GM23338 (cell line): ENCODE results near the gene ST6GALNAC6. TPM values are rescaled to one million over a fixed set of nuclear protein-coding genes. Genes with fewer than 3 reads are reported as not detected.

Experiments used
- ATAC-seq: fragments of 200-7000 bp; cut with Tn5 transposase; 3 replicates; pipeline ENCODE4 v1.9.1; 2020
- DNase-seq: peaks from one replicate; pipeline ENCODE4 v3.0.0-alpha.2; 2015; ENCODE audit warnings: low spot score
- H2AFZ ChIP-seq: fragments of 200-600 bp; sonication (generic); 2 replicates; pipeline ENCODE4 v1.8.0; 2016; ENCODE audit warnings: antibody characterized with exemption, mild to moderate bottlenecking, moderate library complexity
- H3F3A ChIP-seq: fragments of 200-600 bp; sonication (generic); replicated peaks from 2 replicates; pipeline ENCODE4 v1.8.0; 2017; ENCODE audit warnings: antibody characterized with exemption, mixed run types, low read depth
- H3K27ac ChIP-seq: fragments of 200-600 bp; sonication (generic); 2 replicates; pipeline ENCODE4 v1.6.1; 2016; ENCODE audit warnings: low read depth
- H3K27me3 ChIP-seq: fragments of 200-600 bp; sonication (generic); 2 replicates; pipeline ENCODE4 v1.8.0; 2016; ENCODE audit warnings: mild to moderate bottlenecking, mixed run types, moderate library complexity; ENCODE audit not compliant: insufficient read depth
- H3K36me3 ChIP-seq: fragments of 200-600 bp; sonication (generic); 2 replicates; pipeline ENCODE4 v1.8.0; 2016; ENCODE audit warnings: mild to moderate bottlenecking; ENCODE audit not compliant: insufficient read depth
- H3K4me1 ChIP-seq: fragments of 200-600 bp; sonication (generic); 2 replicates; pipeline ENCODE4 v1.8.0; 2016; ENCODE audit warnings: mild to moderate bottlenecking, moderate library complexity; ENCODE audit not compliant: insufficient read depth
- H3K4me2 ChIP-seq: fragments of 200-600 bp; sonication (generic); 2 replicates; pipeline ENCODE4 v1.7.1; 2017; ENCODE audit warnings: mixed run types
- H3K4me3 ChIP-seq: fragments of 200-600 bp; sonication (generic); 2 replicates; pipeline ENCODE4 v1.6.1; 2016; ENCODE audit warnings: mixed run types
- H3K79me2 ChIP-seq: fragments of 200-600 bp; sonication (generic); replicated peaks from 2 replicates; pipeline ENCODE4 v1.8.0; 2017; ENCODE audit warnings: mild to moderate bottlenecking; ENCODE audit not compliant: insufficient read depth
- H3K9me2 ChIP-seq: fragments of 200-600 bp; sonication (generic); 2 replicates; pipeline ENCODE4 v1.8.0; 2017; ENCODE audit not compliant: insufficient read depth
- H4K20me1 ChIP-seq: fragments of 200-600 bp; sonication (generic); replicated peaks from 2 replicates; pipeline ENCODE4 v1.8.0; 2017; ENCODE audit warnings: mild to moderate bottlenecking; ENCODE audit not compliant: insufficient read depth
- H3K27ac Mint-ChIP-seq: 2 replicates; pipeline ENCODE4 v1.8.0; 2020; ENCODE audit warnings: inconsistent platforms, mild to moderate bottlenecking, moderate library complexity, mixed read lengths
- H3K27me3 Mint-ChIP-seq: 3 replicates; pipeline ENCODE4 v1.8.0; 2022; ENCODE audit warnings: low read depth, mild to moderate bottlenecking, moderate library complexity, mixed read lengths, inconsistent platforms; ENCODE audit not compliant: insufficient read depth, poor library complexity
- H3K36me3 Mint-ChIP-seq: 3 replicates; pipeline ENCODE4 v1.8.0; 2021; ENCODE audit warnings: low read depth, mild to moderate bottlenecking, inconsistent platforms, moderate library complexity, mixed read lengths
- H3K4me1 Mint-ChIP-seq: 3 replicates; pipeline ENCODE4 v1.8.0; 2020; ENCODE audit warnings: mild to moderate bottlenecking, inconsistent platforms, mixed read lengths
- H3K4me3 Mint-ChIP-seq: 3 replicates; pipeline ENCODE4 v1.8.0; 2021; ENCODE audit warnings: moderate library complexity, mild to moderate bottlenecking, inconsistent platforms, mixed read lengths
- H3K9me3 Mint-ChIP-seq: 3 replicates; pipeline ENCODE4 v1.8.0; 2020; ENCODE audit warnings: moderate library complexity, mild to moderate bottlenecking, inconsistent platforms, mixed read lengths
- EZH2 ChIP-seq: fragments of 200-600 bp; sonication (generic); IDR thresholded peaks from one replicate; pipeline ENCODE4 v1.8.0; 2017; ENCODE audit warnings: antibody characterized with exemption, mild to moderate bottlenecking, low read depth; ENCODE audit not compliant: unreplicated experiment
- EZH2phosphoT487 ChIP-seq: fragments of 200-600 bp; sonication (generic); IDR thresholded peaks from one replicate; pipeline ENCODE4 v1.8.1; 2018; ENCODE audit warnings: antibody characterized with exemption; ENCODE audit not compliant: unreplicated experiment
- POLR2AphosphoS5 ChIP-seq: IDR thresholded peaks from 2 replicates; pipeline ENCODE4 v1.6.1; 2016; ENCODE audit warnings: antibody characterized with exemption, low read depth
- STAT1 ChIP-seq: IDR thresholded peaks from one replicate; pipeline ENCODE4 v1.6.1; 2016; ENCODE audit warnings: antibody characterized with exemption; ENCODE audit not compliant: unreplicated experiment
- ZNF114 ChIP-seq: fragments of 250-450 bp; sonication (Bioruptor Pico); IDR thresholded peaks from 2 replicates; pipeline ENCODE4 v1.5.0; 2020; ENCODE audit warnings: mild to moderate bottlenecking, moderate library complexity
- ZNF331 ChIP-seq: fragments of 250-450 bp; sonication (Bioruptor Pico); IDR thresholded peaks from 2 replicates; pipeline ENCODE4 v1.5.0; 2020; ENCODE audit warnings: low read depth, mild to moderate bottlenecking, moderate library complexity
- polyA plus RNA-seq: library from polyadenylated mRNA; unstranded; fragments of >200 nt; fragmentation: Nextera tagmentation; extraction: Ambion mirVana; gene quantifications from 2 replicates; pipeline ENCODE4 v1.2.1, GENCODE V29; 2016
- total RNA-seq: library from RNA; depleted of rRNA; stranded (reverse); fragments of >200 nt; shearing (Covaris generic); gene quantifications from 2 replicates; pipeline ENCODE4 v1.2.3, GENCODE V29; 2014
- TF ChIP-seq, protein P1 (sequence below), 2 experiments: fragments of 200-600 bp in 1 of 2; sonication (generic) in 1 of 2; conservative IDR thresholded peaks; 2 replicates each; pipeline versions ENCODE4 v1.5.1 to v1.6.1; 2016 to 2017; ENCODE audit warnings: antibody characterized with exemption in 2 of 2, low read depth in 2 of 2, mild to moderate bottlenecking in 2 of 2, moderate library complexity in 1 of 2
- TF ChIP-seq, protein P2 (sequence below): IDR thresholded peaks from 2 replicates; pipeline ENCODE4 v1.6.1; 2016; ENCODE audit warnings: antibody characterized with exemption
- TF ChIP-seq, protein P3 (sequence below): fragments of 250-450 bp; sonication (Bioruptor Pico); IDR thresholded peaks from 2 replicates; pipeline ENCODE4 v1.5.0; 2020; ENCODE audit warnings: mild to moderate bottlenecking, moderate library complexity

ST6GALNAC6 gene
- total and polyA plus RNA-seq, 2 experiments from 2014 or later, result 20.7 to 39.2 TPM

DNA sequence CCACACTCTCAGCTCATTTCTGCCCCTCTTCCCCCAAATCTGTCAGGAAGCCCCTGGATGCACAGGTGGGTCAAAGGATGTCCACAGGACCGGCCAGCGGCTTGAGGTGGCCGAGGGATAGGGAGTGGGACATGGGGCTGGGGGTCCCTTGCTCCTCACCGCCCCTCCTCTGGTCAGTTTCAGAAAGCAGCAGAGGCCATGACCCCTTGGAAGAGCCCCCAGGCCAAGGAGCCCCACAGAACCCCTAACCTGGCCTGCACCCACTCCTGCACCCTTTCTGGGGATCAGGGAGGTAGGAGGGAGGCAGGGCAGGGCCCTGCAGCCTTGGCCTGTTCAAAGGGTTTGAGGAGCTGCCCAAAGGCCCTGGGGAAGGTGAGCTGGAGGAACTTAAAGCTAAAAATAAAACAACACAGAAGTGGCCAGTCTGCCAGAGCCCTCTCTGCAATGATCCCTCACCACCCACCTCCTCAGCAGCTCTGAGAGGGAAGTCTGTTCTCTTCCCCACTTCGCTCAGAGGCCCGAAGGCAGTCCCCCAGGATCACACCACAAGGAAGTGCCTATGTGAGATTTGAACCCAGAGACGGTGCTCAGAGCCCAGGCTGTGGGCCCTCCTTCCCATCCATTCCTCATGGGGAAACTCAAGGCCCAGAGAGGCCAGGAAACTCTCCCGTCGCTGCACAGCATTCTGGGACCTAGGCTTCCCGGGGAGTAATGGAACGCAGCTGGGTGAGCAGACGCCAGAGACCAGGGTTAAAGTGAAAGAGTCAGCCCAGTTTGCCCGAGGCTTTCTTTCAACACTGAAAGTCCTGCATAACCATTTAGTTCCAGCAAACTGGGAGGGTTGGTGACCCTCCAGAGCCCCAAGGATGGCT is 45.9 kb downstream of the ST6GALNAC6 start:
- Histone ChIP-seq H3K4me1 (peaks cover 4% of the 10 kb centered on the region; the same call in 1 of the 2 replicates), H3K27me3 (no peaks in the 10 kb centered on the region), H3K4me3 (no peak overlapping the region), H3K9me2 (no peaks in the 10 kb centered on the region), H3K4me2 (no peak overlapping the region), H3K27ac (no peak overlapping the region), H3K36me3 (no peaks in the 10 kb centered on the region), H3F3A (no peaks in the 10 kb centered on the region), H3K79me2 (no peaks in the 10 kb centered on the region), H2AFZ (peak overlapping the region; percentile 90), H4K20me1 (no peaks in the 10 kb centered on the region)
- TF ChIP-seq, protein P1, sequence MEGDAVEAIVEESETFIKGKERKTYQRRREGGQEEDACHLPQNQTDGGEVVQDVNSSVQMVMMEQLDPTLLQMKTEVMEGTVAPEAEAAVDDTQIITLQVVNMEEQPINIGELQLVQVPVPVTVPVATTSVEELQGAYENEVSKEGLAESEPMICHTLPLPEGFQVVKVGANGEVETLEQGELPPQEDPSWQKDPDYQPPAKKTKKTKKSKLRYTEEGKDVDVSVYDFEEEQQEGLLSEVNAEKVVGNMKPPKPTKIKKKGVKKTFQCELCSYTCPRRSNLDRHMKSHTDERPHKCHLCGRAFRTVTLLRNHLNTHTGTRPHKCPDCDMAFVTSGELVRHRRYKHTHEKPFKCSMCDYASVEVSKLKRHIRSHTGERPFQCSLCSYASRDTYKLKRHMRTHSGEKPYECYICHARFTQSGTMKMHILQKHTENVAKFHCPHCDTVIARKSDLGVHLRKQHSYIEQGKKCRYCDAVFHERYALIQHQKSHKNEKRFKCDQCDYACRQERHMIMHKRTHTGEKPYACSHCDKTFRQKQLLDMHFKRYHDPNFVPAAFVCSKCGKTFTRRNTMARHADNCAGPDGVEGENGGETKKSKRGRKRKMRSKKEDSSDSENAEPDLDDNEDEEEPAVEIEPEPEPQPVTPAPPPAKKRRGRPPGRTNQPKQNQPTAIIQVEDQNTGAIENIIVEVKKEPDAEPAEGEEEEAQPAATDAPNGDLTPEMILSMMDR (conservative IDR thresholded peaks at IDR 0.05; ENCODE audit: low read depth in 2 of 2), result no peak
- TF ChIP-seq EZH2phosphoT487 (no peak), POLR2AphosphoS5 (no peak)
- H3K9me3 Mint-ChIP-seq, result peaks cover 19% of the 10 kb centered on the region
- peaks cover 7% of the 10 kb centered on the region for H3K4me1 Mint-ChIP-seq
- peaks cover 7% of the 10 kb centered on the region for H3K27me3 Mint-ChIP-seq
- H3K27ac Mint-ChIP-seq, result no peak overlapping the region
- no peak for DNase-seq
- peak overlapping the region; percentile 26; the same call in 1 of the 3 replicates for H3K4me3 Mint-ChIP-seq
- H3K36me3 Mint-ChIP-seq, result peaks cover 8% of the 10 kb centered on the region
- no peak for ATAC-seq

DNA sequence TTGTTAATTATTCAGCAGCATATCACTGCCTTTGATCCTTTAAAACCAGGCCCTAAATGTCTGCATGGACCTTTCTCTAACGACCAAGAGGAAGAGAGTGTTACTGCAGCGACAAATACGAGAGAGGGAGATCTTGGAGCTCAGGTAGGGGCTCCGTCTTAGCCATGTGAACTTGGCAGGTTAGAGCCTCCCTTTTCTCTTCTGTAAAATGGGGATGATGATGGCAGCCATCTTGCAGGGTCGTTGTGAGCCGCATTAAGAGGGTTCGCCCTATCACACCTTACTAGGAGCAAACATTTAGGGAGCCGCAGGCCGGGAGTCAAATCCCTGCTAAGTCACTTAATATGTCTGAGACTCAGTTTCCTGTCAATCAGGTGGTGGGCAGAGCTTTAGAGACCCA is 46.6 kb downstream of the ST6GALNAC6 start:
- no peaks in the 10 kb centered on the region for H3K79me2 ChIP-seq
- Mint-ChIP-seq H3K27ac (no peak overlapping the region), H3K4me1 (peaks cover 5% of the 10 kb centered on the region), H3K36me3 (peaks cover 8% of the 10 kb centered on the region), H3K27me3 (peaks cover 7% of the 10 kb centered on the region), H3K4me3 (no peak overlapping the region), H3K9me3 (peaks cover 27% of the 10 kb centered on the region)
- DNase-seq (no peak), ATAC-seq (no peak)
- no peak overlapping the region for H3K4me3 ChIP-seq
- no peaks in the 10 kb centered on the region for H3K27me3 ChIP-seq
- H3F3A ChIP-seq, result no peaks in the 10 kb centered on the region
- H3K9me2 ChIP-seq, result no peaks in the 10 kb centered on the region
- H3K4me2 ChIP-seq, result no peak overlapping the region
- no peak overlapping the region for H3K27ac ChIP-seq
- peaks cover 4% of the 10 kb centered on the region; the same call in 1 of the 2 replicates for H3K4me1 ChIP-seq
- H2AFZ ChIP-seq, result no peak overlapping the region
- no peaks in the 10 kb centered on the region for H3K36me3 ChIP-seq
- no peaks in the 10 kb centered on the region for H4K20me1 ChIP-seq
- TF ChIP-seq EZH2, result no peak
- TF ChIP-seq, protein P2, sequence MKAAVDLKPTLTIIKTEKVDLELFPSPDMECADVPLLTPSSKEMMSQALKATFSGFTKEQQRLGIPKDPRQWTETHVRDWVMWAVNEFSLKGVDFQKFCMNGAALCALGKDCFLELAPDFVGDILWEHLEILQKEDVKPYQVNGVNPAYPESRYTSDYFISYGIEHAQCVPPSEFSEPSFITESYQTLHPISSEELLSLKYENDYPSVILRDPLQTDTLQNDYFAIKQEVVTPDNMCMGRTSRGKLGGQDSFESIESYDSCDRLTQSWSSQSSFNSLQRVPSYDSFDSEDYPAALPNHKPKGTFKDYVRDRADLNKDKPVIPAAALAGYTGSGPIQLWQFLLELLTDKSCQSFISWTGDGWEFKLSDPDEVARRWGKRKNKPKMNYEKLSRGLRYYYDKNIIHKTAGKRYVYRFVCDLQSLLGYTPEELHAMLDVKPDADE, result no peak
- TF ChIP-seq ZNF114 (CRISPR knock-in tag), result no peak
- TF ChIP-seq, protein P3, sequence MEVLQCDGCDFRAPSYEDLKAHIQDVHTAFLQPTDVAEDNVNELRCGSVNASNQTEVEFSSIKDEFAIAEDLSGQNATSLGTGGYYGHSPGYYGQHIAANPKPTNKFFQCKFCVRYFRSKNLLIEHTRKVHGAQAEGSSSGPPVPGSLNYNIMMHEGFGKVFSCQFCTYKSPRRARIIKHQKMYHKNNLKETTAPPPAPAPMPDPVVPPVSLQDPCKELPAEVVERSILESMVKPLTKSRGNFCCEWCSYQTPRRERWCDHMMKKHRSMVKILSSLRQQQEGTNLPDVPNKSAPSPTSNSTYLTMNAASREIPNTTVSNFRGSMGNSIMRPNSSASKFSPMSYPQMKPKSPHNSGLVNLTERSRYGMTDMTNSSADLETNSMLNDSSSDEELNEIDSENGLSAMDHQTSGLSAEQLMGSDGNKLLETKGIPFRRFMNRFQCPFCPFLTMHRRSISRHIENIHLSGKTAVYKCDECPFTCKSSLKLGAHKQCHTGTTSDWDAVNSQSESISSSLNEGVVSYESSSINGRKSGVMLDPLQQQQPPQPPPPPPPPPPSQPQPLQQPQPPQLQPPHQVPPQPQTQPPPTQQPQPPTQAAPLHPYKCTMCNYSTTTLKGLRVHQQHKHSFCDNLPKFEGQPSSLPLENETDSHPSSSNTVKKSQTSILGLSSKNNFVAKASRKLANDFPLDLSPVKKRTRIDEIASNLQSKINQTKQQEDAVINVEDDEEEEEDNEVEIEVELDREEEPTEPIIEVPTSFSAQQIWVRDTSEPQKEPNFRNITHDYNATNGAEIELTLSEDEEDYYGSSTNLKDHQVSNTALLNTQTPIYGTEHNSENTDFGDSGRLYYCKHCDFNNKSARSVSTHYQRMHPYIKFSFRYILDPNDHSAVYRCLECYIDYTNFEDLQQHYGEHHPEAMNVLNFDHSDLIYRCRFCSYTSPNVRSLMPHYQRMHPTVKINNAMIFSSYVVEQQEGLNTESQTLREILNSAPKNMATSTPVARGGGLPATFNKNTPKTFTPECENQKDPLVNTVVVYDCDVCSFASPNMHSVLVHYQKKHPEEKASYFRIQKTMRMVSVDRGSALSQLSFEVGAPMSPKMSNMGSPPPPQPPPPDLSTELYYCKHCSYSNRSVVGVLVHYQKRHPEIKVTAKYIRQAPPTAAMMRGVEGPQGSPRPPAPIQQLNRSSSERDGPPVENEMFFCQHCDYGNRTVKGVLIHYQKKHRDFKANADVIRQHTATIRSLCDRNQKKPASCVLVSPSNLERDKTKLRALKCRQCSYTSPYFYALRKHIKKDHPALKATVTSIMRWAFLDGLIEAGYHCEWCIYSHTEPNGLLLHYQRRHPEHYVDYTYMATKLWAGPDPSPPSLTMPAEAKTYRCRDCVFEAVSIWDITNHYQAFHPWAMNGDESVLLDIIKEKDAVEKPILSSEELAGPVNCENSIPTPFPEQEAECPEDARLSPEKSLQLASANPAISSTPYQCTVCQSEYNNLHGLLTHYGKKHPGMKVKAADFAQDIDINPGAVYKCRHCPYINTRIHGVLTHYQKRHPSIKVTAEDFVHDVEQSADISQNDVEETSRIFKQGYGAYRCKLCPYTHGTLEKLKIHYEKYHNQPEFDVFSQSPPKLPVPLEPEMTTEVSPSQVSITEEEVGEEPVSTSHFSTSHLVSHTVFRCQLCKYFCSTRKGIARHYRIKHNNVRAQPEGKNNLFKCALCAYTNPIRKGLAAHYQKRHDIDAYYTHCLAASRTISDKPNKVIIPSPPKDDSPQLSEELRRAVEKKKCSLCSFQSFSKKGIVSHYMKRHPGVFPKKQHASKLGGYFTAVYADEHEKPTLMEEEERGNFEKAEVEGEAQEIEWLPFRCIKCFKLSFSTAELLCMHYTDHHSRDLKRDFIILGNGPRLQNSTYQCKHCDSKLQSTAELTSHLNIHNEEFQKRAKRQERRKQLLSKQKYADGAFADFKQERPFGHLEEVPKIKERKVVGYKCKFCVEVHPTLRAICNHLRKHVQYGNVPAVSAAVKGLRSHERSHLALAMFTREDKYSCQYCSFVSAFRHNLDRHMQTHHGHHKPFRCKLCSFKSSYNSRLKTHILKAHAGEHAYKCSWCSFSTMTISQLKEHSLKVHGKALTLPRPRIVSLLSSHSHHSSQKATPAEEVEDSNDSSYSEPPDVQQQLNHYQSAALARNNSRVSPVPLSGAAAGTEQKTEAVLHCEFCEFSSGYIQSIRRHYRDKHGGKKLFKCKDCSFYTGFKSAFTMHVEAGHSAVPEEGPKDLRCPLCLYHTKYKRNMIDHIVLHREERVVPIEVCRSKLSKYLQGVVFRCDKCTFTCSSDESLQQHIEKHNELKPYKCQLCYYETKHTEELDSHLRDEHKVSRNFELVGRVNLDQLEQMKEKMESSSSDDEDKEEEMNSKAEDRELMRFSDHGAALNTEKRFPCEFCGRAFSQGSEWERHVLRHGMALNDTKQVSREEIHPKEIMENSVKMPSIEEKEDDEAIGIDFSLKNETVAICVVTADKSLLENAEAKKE (CRISPR knock-in tag), result no peak
- no peak for TF ChIP-seq ZNF331 (CRISPR knock-in tag)
- TF ChIP-seq STAT1, result no peak
